CD14-positive monocyte (primary cell): ENCODE results near the gene LRP2BP. TPM values are rescaled to one million over a fixed set of nuclear protein-coding genes. Genes with fewer than 3 reads are reported as not detected.
"Not testable (repeated sequence)": the region's sequence is repeated elsewhere in the genome, so short reads cannot be mapped to it uniquely, and the experiment has no call there.

Experiments
- DNase-seq, 3 donors: peaks; one replicate each; pipeline ENCODE4 v3.0.0-alpha.2; 2011 to 2022
- H2AFZ ChIP-seq: 2 replicates; pipeline ENCODE4 v1.6.0; 2012; ENCODE audit warnings: mild to moderate bottlenecking, low read depth, low read length, inconsistent platforms; ENCODE audit not compliant: insufficient read depth, poor library complexity, severe bottlenecking
- H3K27ac ChIP-seq, 2 donors: 1 replicate in 1 of 2; 2 replicates in 1 of 2; pipeline ENCODE4 v1.5.1; 2012 to 2013; ENCODE audit warnings: low read length in 2 of 2, control low read depth in 1 of 2, inconsistent platforms in 1 of 2, low read depth in 1 of 2, mild to moderate bottlenecking in 1 of 2
- H3K27me3 ChIP-seq, 2 donors: one replicate each; pipeline versions ENCODE4 v1.6.0 to v1.6.1; 2011 to 2013; ENCODE audit warnings: low read length in 2 of 2; ENCODE audit not compliant: control insufficient read depth in 2 of 2, insufficient read depth in 2 of 2
- H3K36me3 ChIP-seq, 2 donors: replicated peaks in 1 of 2; 1 replicate in 1 of 2; 2 replicates in 1 of 2; pipeline versions ENCODE4 v1.5.1 to v1.6.1; 2012 to 2013; ENCODE audit warnings: low read length in 2 of 2, control low read depth in 1 of 2, inconsistent platforms in 1 of 2, mild to moderate bottlenecking in 1 of 2; ENCODE audit not compliant: insufficient read depth in 2 of 2, control insufficient read depth in 1 of 2
- H3K4me1 ChIP-seq, 2 donors: 1 replicate in 1 of 2; 2 replicates in 1 of 2; pipeline versions ENCODE4 v1.5.1 to v1.6.1; 2012 to 2013; ENCODE audit warnings: low read length in 2 of 2, control low read depth in 1 of 2, inconsistent platforms in 1 of 2, mild to moderate bottlenecking in 1 of 2, moderate library complexity in 1 of 2; ENCODE audit not compliant: insufficient read depth in 2 of 2, control insufficient read depth in 1 of 2
- H3K4me2 ChIP-seq: replicated peaks from 2 replicates; pipeline ENCODE3; 2012; ENCODE audit warnings: low read length, moderate library complexity, mild to moderate bottlenecking; ENCODE audit not compliant: poor library complexity, severe bottlenecking; ENCODE audit errors: extremely low read depth
- H3K4me3 ChIP-seq, 3 experiments: fragments of 200-600 bp in 1 of 3; sonication (generic) in 1 of 3; replicated peaks in 1 of 3; 1 replicate in 2 of 3; 2 replicates in 1 of 3; pipeline ENCODE4 v1.5.1; 2011 to 2013; ENCODE audit warnings: low read length in 3 of 3, mild to moderate bottlenecking in 3 of 3, control low read depth in 2 of 3, low read depth in 2 of 3, inconsistent platforms in 1 of 3, moderate library complexity in 1 of 3
- H3K79me2 ChIP-seq: 2 replicates; pipeline ENCODE4 v1.6.0; 2012; ENCODE audit warnings: mild to moderate bottlenecking, control low read depth, inconsistent platforms, low read length, moderate library complexity; ENCODE audit not compliant: insufficient read depth
- H3K9ac ChIP-seq: 2 replicates; pipeline ENCODE4 v1.6.0; 2017; ENCODE audit warnings: low read length, mild to moderate bottlenecking; ENCODE audit not compliant: insufficient read depth, poor library complexity, severe bottlenecking
- H3K9me3 ChIP-seq, 2 donors: replicated peaks in 1 of 2; 1 replicate in 1 of 2; 2 replicates in 1 of 2; pipeline versions ENCODE4 v1.5.1 to v1.6.1; 2012 to 2013; ENCODE audit warnings: low read length in 2 of 2, control low read depth in 1 of 2; ENCODE audit not compliant: control insufficient read depth in 1 of 2, insufficient read depth in 1 of 2
- H4K20me1 ChIP-seq: 2 replicates; pipeline ENCODE4 v1.6.0; 2012; ENCODE audit warnings: mild to moderate bottlenecking, low read length, control low read depth, moderate library complexity; ENCODE audit not compliant: insufficient read depth
- H3K27ac Mint-ChIP-seq, 7 donors: one replicate each; pipeline ENCODE4 v1.8.0; 2020; ENCODE audit warnings: mild to moderate bottlenecking in 7 of 7, mixed read lengths in 7 of 7, moderate library complexity in 6 of 7, inconsistent platforms in 2 of 7
- H3K27me3 Mint-ChIP-seq, 3 donors: one replicate each; pipeline ENCODE4 v1.8.0; 2021 to 2022; ENCODE audit warnings: low read depth in 3 of 3, mild to moderate bottlenecking in 3 of 3, mixed read lengths in 3 of 3, moderate library complexity in 3 of 3, inconsistent platforms in 1 of 3
- H3K36me3 Mint-ChIP-seq, 2 donors: one replicate each; pipeline ENCODE4 v1.8.0; 2020; ENCODE audit warnings: mixed read lengths in 2 of 2, inconsistent platforms in 1 of 2, mild to moderate bottlenecking in 1 of 2
- H3K4me1 Mint-ChIP-seq: one replicate; pipeline ENCODE4 v1.8.0; 2020; ENCODE audit warnings: mild to moderate bottlenecking, mixed read lengths
- H3K4me3 Mint-ChIP-seq, 2 donors: one replicate each; pipeline ENCODE4 v1.8.0; 2020; ENCODE audit warnings: mild to moderate bottlenecking in 2 of 2, mixed read lengths in 2 of 2, moderate library complexity in 1 of 2
- H3K9me3 Mint-ChIP-seq, 7 donors: one replicate each; pipeline ENCODE4 v1.8.0; 2020 to 2022; ENCODE audit warnings: mixed read lengths in 7 of 7, mild to moderate bottlenecking in 6 of 7, moderate library complexity in 6 of 7, inconsistent platforms in 2 of 7
- CTCF ChIP-seq: fragments of 200-600 bp; IDR thresholded peaks from one replicate; pipeline ENCODE4 v1.8.0; 2022; ENCODE audit warnings: antibody characterized with exemption, mild to moderate bottlenecking
- WGBS: methylation state at CpG from one replicate; pipeline ENCODE4 v1.1.5; 2013; ENCODE audit warnings: missing lambda C conversion rate; ENCODE audit not compliant: insufficient coverage; 5-methylcytosine and 5-hydroxymethylcytosine counted together
- intact Hi-C, 2 donors: fragments of 100-400 bp; cut with micrococcal nuclease; formaldehyde crosslinking; loops; one replicate each; pipeline versions ENCODE4 v1.15.0 to v1.15.1; 2023
- polyA plus RNA-seq, 3 donors: library from polyadenylated mRNA; depleted of rRNA in 1 of 3; unstranded in 2 of 3; stranded (reverse) in 1 of 3; fragments of 300-500 nt in 2 of 3; fragments of >200 nt in 1 of 3; fragmentation: Illumina TruSeq in 2 of 3; gene quantifications; 1 replicate in 2 of 3; 2 replicates in 1 of 3; pipeline ENCODE4 v1.2.3, GENCODE V29; 2012 to 2021

The LRP2BP gene
- polyA plus RNA-seq, 3 donors = 0.04 to 0.10 (median 0.09) TPM

- no peak for DNase-seq
- Histone ChIP-seq H3K4me2 (no peak overlapping the region), H3K27ac (no peak overlapping the region), H3K9me3 (no peaks in the 10 kb centered on the region), H3K79me2 (no peaks in the 10 kb centered on the region), H3K4me1 (no peaks in the 10 kb centered on the region), H4K20me1 (no peaks in the 10 kb centered on the region), H2AFZ (no peak overlapping the region), H3K36me3 (no peaks in the 10 kb centered on the region), H3K4me3 (no peak overlapping the region), H3K9ac (no peak overlapping the region), H3K27me3 (no peaks in the 10 kb centered on the region)
- no peak overlapping the region for H3K27ac Mint-ChIP-seq
- intact Hi-C loops = no loop called here
- H3K36me3 Mint-ChIP-seq = no peaks in the 10 kb centered on the region
- no peaks in the 10 kb centered on the region for H3K4me1 Mint-ChIP-seq
- no peak for TF ChIP-seq CTCF
- H3K4me3 Mint-ChIP-seq = no peak overlapping the region
- peaks cover 0 to 5% (median 4%) of the 10 kb centered on the region in 3 donors for H3K27me3 Mint-ChIP-seq
- no CpG with 5 or more reads among the region's 2 CpGs for WGBS
- peaks cover 0 to 12% (median 2%) of the 10 kb centered on the region in 7 donors for H3K9me3 Mint-ChIP-seq
Observed at GRCh38 chr4:185318679-185319078, 77.0 kb downstream of the LRP2BP start.

DNA sequence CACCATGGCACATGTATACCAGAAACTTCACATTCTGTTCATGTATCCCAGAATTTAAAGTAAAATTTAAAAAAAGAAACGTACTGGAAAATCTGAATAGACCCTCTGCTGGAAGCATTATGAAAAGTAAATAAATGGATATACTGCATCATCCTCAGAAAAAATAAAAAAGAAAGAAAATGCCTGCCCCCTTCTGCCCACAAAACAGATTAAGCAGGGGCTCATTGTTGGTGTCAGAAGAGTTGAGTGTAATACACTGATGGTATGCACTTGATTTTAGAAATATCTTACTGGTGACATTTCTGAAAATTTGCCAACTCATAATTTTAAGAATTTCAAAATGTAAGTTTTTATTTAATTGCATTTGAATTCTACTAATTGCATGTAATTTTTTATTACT lies 77.8 kb downstream of the LRP2BP start:
- H3K79me2 ChIP-seq = no peaks in the 10 kb centered on the region
- H3K4me3 Mint-ChIP-seq = no peak overlapping the region
- H3K9ac ChIP-seq = no peak overlapping the region
- H4K20me1 ChIP-seq = no peaks in the 10 kb centered on the region
- H3K36me3 ChIP-seq = no peaks in the 10 kb centered on the region
- H3K27ac Mint-ChIP-seq = no peak overlapping the region
- no peak overlapping the region for H3K27ac ChIP-seq
- no peaks in the 10 kb centered on the region for H3K9me3 ChIP-seq
- H3K4me1 Mint-ChIP-seq = no peaks in the 10 kb centered on the region
- no peak overlapping the region for H3K4me2 ChIP-seq
- H3K27me3 Mint-ChIP-seq = peaks cover 0 to 5% (median 4%) of the 10 kb centered on the region in 3 donors
- no peaks in the 10 kb centered on the region for H3K36me3 Mint-ChIP-seq
- H3K4me1 ChIP-seq = no peaks in the 10 kb centered on the region
- H2AFZ ChIP-seq = no peak overlapping the region
- H3K27me3 ChIP-seq = no peaks in the 10 kb centered on the region
- no peak for DNase-seq
- H3K4me3 ChIP-seq = no peak overlapping the region
- no peak for TF ChIP-seq CTCF
- intact Hi-C loops = no loop called here
- no CpG with 5 or more reads among the region's 1 CpG for WGBS
- H3K9me3 Mint-ChIP-seq = peaks cover 0 to 12% (median 2%) of the 10 kb centered on the region in 7 donors

DNA sequence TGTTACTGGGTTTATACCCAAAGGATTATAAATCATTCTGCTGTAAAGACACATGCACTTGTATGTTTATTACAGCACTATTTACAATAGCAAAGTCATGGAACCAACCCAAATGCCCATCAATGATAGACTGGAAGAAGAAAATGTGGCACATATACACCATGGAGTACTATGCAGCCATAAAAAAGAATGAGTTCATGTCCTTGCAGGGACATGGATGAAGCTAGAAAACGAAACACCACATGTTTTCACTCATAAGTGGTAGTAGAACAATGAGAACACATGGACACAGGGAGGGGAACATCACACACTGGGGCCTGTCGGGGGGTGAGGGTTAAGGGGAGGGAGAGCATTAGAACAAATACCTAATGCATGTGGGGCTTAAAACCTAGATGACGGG lies 78.3 kb downstream of the LRP2BP start:
- H3K79me2 ChIP-seq, H4K20me1 ChIP-seq, H3K36me3 Mint-ChIP-seq, H3K27ac Mint-ChIP-seq, H2AFZ ChIP-seq, H3K4me1 ChIP-seq, H3K4me2 ChIP-seq, DNase-seq, H3K4me1 Mint-ChIP-seq, intact Hi-C loops, H3K4me3 Mint-ChIP-seq, H3K27ac ChIP-seq, H3K27me3 ChIP-seq, H3K4me3 ChIP-seq, H3K36me3 ChIP-seq, H3K27me3 Mint-ChIP-seq, H3K9me3 ChIP-seq, H3K9ac ChIP-seq: not testable (repeated sequence)
- H3K9me3 Mint-ChIP-seq = peaks cover 0 to 12% (median 2%) of the 10 kb centered on the region in 7 donors
- no CpG with 5 or more reads among the region's 3 CpGs for WGBS
